HTR-8/SVneo (cell line): ENCODE measurements around the gene ATP6V1G1.
A peak's percentile ranks its signal among the peaks of the same experiment; 100 is the strongest.

Experiments
- DNase-seq: peaks from one replicate; pipeline ENCODE4 v3.0.0; 2011; ENCODE audit warnings: low spot score, mixed read lengths; ENCODE audit not compliant: insufficient read length
- FAIRE-seq: peaks from 2 replicates; lab custom pipeline; 2011; peaks lifted over from hg19 to GRCh38; lab: Jason Lieb, UNC

Gene ATP6V1G1, protein sequence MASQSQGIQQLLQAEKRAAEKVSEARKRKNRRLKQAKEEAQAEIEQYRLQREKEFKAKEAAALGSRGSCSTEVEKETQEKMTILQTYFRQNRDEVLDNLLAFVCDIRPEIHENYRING

GRCh38 chr9:114587345-114588202 is at the start of gene ATP6V1G1:
Gene ATP6V1G1, plus strand, starts transcription at chr9:114587769. Its CDS starts 70 bp downstream, at chr9:114587839.
- peak; percentile 49 for FAIRE-seq

DNA sequence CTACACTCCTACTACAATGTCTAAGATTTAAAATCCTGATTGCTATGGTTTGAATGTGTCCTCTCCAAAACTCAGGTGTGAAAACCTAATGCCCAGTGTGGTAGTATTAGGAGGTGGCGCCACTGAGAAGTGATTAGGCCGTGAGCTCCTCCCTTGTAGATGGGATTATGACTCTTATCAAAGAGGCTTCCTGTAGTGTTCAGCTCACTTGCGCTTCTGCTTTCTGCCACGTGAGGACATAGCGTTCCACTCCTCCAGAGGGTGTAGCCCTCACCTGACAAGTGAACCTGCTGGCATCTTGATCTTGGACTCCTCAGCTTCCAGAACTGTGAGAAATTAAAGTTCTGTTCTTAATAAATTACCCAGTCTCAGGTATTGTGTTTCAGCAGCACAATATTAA is 49.3 kb upstream of the ATP6V1G1 start:
- DNase-seq, result no peak

More at GRCh38 chr9:114587345-114588202, at the start of gene ATP6V1G1:
- peak; percentile 97 for DNase-seq

GRCh38 chr9:114539701-114540380 is 47.7 kb upstream of the ATP6V1G1 start:
- FAIRE-seq (no peak), DNase-seq (no peak)

More for the DNA sequence above, 49.3 kb upstream of the ATP6V1G1 start:
- no peak for FAIRE-seq

GRCh38 chr9:114545055-114545454 is 42.5 kb upstream of the ATP6V1G1 start:
- FAIRE-seq, result no peak
- DNase-seq, result no peak

DNA sequence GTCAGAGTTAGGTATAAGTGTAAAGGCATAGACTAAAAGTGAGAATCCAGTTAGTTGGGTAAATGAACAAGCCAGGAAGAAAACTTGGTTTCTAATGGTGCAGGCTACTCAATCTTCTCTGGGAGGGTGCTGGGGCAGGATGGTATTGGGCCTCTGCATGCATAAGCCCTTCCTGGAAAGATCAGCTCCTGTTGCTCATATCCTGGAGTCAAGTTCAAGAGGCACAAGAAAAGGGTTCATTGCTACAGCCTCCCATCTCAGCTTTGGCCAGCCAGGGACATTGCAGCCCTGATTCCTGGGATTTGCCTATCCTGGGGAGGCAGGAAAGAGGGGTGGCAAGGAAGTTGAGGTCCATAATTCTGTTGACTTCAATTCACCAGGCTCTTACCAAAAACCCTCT is 40.7 kb upstream of the ATP6V1G1 start:
- DNase-seq (no peak), FAIRE-seq (no peak)

DNA sequence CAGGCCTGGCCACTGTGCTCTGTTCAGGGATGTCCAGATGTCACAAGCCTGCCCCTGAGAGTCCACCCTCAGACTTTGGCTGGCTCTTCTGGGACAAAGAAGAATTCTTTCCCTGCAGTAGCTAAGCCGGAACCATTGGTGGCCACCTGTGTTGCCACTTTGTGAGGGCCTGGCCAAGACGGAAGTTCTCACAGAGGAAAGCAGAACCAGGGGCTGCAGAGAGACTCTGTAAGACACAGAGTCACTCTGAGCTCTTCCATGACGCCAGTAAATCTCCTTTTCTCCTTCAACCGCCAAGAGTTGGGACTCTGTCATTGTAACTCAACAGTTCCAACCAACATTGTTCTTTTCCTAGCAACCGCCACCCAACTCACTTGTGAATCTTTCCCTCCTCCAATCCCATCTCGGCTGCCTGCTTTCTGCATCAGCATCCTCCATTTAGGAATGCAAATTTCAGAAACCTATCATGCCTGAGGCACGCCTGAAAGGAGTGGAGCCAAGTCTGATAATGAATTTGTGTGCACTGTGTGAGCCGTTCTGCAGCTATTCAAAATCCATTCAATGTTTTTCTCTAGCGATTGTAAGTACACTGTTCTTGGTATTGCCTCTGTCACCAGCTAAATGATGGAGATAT is 37.8 kb upstream of the ATP6V1G1 start:
- DNase-seq (no peak), FAIRE-seq (no peak)

DNA sequence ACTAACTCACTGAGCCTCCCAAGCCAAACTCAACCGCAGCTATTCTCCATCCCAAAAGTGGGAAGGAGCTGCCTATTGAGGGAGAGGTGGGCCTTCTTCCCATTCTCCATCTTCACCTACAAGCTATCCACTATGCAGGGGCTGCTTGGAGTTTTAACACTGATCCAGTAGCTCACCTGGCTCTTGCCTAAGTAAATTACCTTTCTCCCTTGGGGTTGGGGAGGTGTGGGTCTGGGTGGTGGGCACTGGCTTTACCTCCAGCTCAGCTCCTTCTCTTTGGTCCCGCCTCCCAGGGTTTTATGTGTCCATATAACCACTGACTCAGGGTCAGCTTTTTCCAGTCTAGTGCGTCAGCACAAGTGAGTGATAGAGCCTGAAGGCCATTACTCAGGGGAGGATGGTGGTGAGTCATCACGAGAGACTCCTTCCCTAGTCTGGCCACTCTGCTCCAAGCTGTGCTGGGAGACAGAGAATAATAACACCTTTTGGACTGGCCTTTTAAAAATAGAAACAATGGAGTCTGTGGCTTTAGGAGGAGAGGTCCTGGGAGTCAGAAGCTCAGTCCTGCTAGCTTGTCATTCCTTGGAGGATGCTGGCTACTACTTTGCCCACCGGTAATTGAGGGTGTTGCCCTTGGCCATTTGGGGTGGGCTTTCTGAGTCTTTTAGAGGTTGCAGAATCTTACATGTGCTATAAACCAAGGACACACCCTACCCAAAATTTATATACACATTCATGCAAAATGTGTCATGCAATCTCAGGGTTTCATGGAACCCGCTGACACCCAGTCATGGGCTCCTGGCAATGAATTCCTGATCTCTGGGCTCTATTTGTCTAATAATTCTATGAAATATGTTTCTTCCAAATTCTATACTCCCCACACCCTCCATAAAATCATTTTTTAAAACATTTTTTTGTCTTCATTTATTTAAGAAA is 35.6 kb upstream of the ATP6V1G1 start:
- DNase-seq (peak; percentile 95), FAIRE-seq (peak; percentile 20)

GRCh38 chr9:114552706-114553105 is 34.9 kb upstream of the ATP6V1G1 start:
- no peak for DNase-seq

GRCh38 chr9:114553202-114553601 is 34.4 kb upstream of the ATP6V1G1 start:
- DNase-seq, result no peak
- no peak for FAIRE-seq

More at GRCh38 chr9:114552706-114553105, 34.9 kb upstream of the ATP6V1G1 start:
- FAIRE-seq, result no peak

- DNase-seq (no peak), FAIRE-seq (no peak)
Observed at GRCh38 chr9:114555696-114556095, 31.9 kb upstream of the ATP6V1G1 start.

- no peak for FAIRE-seq
- no peak for DNase-seq
Observed at GRCh38 chr9:114558027-114558675, 29.4 kb upstream of the ATP6V1G1 start.

GRCh38 chr9:114559830-114560513 is 27.6 kb upstream of the ATP6V1G1 start:
- DNase-seq (no peak), FAIRE-seq (no peak)

DNA sequence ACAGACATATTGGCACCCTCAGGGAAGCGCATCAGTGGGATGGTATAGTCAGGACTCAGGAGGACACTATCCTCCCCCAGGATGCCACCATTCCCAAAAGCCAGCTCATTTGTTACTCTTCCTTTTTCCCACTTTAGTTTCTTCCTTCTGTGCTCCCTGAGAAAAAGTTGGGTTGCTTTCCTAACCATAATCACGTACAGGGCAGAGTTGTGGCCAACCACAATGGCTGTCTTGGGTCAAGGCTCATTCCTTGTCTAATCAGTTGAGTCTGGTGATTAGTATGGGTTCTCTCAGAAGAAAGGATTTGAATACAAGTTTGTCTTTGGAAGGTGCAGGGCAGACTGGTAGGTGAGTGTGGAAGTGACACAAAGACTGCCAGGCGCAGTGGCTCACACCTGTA is 26.6 kb upstream of the ATP6V1G1 start:
- FAIRE-seq (no peak), DNase-seq (no peak)

GRCh38 chr9:114561771-114562170 is 25.8 kb upstream of the ATP6V1G1 start:
- DNase-seq, result no peak
- no peak for FAIRE-seq

DNA sequence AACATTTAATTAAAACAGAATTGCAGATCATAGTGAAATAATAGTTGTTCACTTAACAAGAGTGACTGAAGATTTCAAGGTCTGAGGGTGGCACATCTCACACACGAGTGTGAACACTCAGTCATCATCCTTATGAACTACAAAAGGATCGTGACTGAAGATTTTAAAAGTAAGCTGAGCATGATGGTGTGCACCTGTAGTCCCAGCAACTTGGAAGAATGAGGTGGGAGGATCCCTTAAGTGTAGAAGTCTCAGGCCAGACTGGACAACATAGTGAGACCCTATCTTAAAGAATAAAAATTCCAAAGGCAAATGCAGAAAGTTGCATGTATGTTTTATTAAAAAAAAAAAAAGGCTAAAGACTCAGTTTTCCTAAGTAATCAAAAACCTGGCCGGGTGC is 22.4 kb upstream of the ATP6V1G1 start:
- DNase-seq, result no peak
- no peak for FAIRE-seq

DNA sequence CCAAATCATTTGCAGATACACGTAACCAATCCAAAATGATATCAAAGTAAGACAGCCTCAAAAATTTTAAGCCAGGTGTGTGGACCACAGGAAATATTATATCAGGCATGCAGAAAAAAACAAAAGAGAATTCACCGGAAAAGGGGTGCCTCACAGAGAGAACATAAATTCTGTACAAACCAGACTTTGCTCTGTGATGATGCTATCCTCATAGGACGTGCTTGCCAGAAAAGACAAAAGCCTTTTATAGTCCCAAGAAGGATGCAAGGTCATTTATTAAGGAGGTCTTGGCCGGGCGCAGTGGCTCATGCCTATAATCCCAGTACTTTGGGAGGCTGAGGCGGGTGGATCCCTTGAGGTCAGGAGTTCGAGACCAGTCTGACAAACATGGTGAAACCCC is 16.8 kb upstream of the ATP6V1G1 start:
- no peak for DNase-seq
- FAIRE-seq, result no peak

GRCh38 chr9:114571391-114571790 is 16.2 kb upstream of the ATP6V1G1 start:
- FAIRE-seq, result no peak
- no peak for DNase-seq

DNA sequence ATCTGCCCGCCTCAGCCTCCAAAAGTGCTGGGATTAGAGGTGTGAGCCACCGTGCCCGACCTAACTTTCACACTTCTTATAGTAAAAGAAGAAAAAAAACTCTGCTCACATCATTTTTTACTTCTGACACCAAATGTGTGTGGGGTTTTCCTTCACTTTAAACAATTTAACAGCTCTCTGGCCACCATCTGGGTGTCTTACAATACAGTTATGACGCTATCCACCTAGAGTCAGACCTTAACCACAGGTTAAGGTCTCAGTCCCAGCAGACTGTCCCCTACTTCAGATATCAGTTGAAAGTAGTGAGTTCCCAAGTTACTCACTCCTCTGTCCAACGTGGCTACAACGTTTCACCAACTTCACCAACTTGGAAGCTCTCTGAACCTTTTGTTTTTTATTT is 15.4 kb upstream of the ATP6V1G1 start:
- DNase-seq, result no peak
- no peak for FAIRE-seq

DNA sequence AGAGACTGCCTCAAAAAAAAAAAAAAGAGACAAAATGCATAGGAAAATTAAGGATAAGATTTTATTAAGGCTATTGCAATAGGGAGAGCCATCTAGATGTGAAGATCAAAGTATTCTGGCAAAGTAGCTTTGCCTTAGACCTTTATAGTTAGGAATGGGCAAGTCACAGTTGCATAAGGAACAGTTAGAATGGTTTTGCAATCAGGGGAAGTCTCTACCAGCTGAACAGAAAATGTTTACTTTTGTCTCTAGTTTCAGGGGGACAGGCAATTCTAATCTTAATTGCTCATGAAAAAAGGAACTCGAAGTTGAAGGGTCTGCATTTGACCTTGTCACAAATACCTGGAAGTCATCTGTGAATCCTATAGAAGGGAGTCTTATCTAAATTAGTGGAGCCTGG is 13.1 kb upstream of the ATP6V1G1 start:
- DNase-seq, result no peak
- no peak for FAIRE-seq
